Mesothelial cell of epicardium (in vitro differentiated cells): ENCODE data around the gene LDLRAD4. TPM values are rescaled to one million over a fixed set of nuclear protein-coding genes. Genes with fewer than 3 reads are reported as not detected.

Experiments used
- DNase-seq, 2 experiments: peaks; one replicate each; pipeline ENCODE4 v3.0.0; 2021; ENCODE audit warnings: low spot score in 2 of 2; ENCODE audit not compliant: unreplicated experiment in 2 of 2
- H3K27ac Mint-ChIP-seq: 2 replicates; pipeline ENCODE4 v1.8.0; 2021; ENCODE audit warnings: mixed read lengths
- H3K27me3 Mint-ChIP-seq: 2 replicates; pipeline ENCODE4 v1.8.0; 2021; ENCODE audit warnings: low read depth, mixed read lengths
- H3K36me3 Mint-ChIP-seq: 2 replicates; pipeline ENCODE4 v1.8.0; 2021; ENCODE audit warnings: mixed read lengths
- H3K4me1 Mint-ChIP-seq: 2 replicates; pipeline ENCODE4 v1.8.0; 2021; ENCODE audit warnings: mixed read lengths
- H3K4me3 Mint-ChIP-seq: 2 replicates; pipeline ENCODE4 v1.8.0; 2021; ENCODE audit warnings: mild to moderate bottlenecking, moderate library complexity, mixed read lengths
- H3K9me3 Mint-ChIP-seq: 2 replicates; pipeline ENCODE4 v1.8.0; 2021; ENCODE audit warnings: mixed read lengths
- CTCF ChIP-seq: fragments of 200-600 bp; sonication (generic); IDR thresholded peaks from one replicate; pipeline ENCODE4 v1.5.0; 2021; ENCODE audit warnings: antibody characterized with exemption; ENCODE audit not compliant: unreplicated experiment
- total RNA-seq: library from RNA; stranded (reverse); gene quantifications from 3 replicates; pipeline ENCODE4 v1.2.1, GENCODE V29; 2021

LDLRAD4 gene
- total RNA-seq, 1 donor from 2014 or later = 29.7 TPM

DNA sequence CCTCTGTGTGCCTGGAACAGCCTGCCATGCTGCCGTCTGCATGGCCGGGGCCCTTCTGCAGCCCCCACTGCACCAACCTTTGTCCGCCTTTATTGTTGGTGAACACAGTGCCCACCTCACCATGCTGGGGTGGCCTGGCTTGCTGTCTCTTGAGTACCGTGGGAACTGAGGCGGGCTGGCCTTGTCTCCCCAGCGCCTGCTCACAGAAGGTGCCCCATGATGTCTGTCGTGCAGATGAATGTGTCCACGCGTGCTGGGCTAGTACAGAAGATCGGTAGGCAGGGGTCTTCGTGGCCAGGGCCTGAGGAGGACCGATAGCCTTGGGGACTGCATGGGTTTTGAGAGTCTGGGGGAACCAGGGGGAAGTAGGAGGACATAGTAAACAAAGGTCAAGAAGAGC, 242.4 kb downstream of the LDLRAD4 start:
- DNase-seq = no peak

DNA sequence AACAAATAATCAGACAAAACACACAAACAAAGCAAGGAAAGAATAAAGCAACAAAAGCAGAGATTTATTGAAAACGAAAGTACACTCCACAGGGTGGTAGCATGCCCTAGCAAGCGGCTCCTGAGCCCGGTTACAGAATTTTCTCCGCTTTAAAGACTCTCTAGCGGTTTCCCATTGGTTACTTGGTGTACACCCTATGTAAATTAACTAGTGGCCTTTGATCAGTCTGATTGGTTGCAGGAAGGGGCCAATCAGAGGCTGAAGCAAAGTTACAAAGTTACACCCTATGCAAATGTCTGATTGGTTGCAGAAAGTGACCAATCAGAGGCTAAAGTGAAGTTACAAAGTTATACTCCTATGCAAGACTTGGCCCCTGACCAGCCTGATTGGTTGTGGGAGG, 242.9 kb downstream of the LDLRAD4 start:
- Mint-ChIP-seq H3K27me3 (no peaks in the 10 kb centered on the region), H3K9me3 (peaks cover 6% of the 10 kb centered on the region), H3K4me1 (no peaks in the 10 kb centered on the region), H3K36me3 (no peaks in the 10 kb centered on the region), H3K4me3 (no peak overlapping the region), H3K27ac (no peak overlapping the region)
- no peak for TF ChIP-seq CTCF
- no peak for DNase-seq

More for the DNA sequence above, 242.4 kb downstream of the LDLRAD4 start:
- no peaks in the 10 kb centered on the region for H3K27me3 Mint-ChIP-seq
- H3K27ac Mint-ChIP-seq = no peak overlapping the region
- H3K36me3 Mint-ChIP-seq = no peaks in the 10 kb centered on the region
- peaks cover 4% of the 10 kb centered on the region for H3K9me3 Mint-ChIP-seq
- no peak for TF ChIP-seq CTCF
- no peak overlapping the region for H3K4me3 Mint-ChIP-seq
- H3K4me1 Mint-ChIP-seq = no peaks in the 10 kb centered on the region

- H3K4me3 Mint-ChIP-seq = no peak overlapping the region
- peaks cover 11% of the 10 kb centered on the region for H3K9me3 Mint-ChIP-seq
- no peaks in the 10 kb centered on the region for H3K36me3 Mint-ChIP-seq
- H3K27ac Mint-ChIP-seq = no peak overlapping the region
- no peaks in the 10 kb centered on the region for H3K4me1 Mint-ChIP-seq
- DNase-seq = no peak
- H3K27me3 Mint-ChIP-seq = no peaks in the 10 kb centered on the region
- no peak for TF ChIP-seq CTCF
Measured at GRCh38 chr18:13461936-13462335, 243.4 kb downstream of the LDLRAD4 start.

DNA sequence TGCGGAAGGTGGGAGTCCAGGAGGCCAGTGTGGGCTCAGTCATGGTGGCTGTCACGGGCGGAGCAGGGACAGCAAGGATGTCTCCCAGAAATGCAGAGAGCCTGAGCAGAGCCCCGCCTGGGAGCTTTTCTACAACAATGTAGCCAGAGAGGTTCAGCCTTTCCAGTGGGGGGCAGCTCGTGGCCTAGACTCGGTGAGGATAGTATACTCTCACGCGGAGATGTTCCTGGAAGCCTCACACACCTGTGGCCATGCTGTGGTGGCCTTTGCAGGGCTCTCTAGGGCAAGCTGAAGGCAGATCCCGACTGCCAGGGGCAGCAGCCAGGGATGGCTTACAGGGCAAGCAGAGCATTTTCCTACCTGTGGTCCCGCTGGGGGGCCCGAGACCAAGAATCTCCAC, 244.1 kb downstream of the LDLRAD4 start:
- H3K4me3 Mint-ChIP-seq = no peak overlapping the region
- H3K27me3 Mint-ChIP-seq = no peaks in the 10 kb centered on the region
- no peak for TF ChIP-seq CTCF
- no peak for DNase-seq
- no peak overlapping the region for H3K27ac Mint-ChIP-seq
- no peaks in the 10 kb centered on the region for H3K4me1 Mint-ChIP-seq
- H3K9me3 Mint-ChIP-seq = peaks cover 18% of the 10 kb centered on the region
- H3K36me3 Mint-ChIP-seq = peaks cover 4% of the 10 kb centered on the region

GRCh38 chr18:13463526-13464210, 245.1 kb downstream of the LDLRAD4 start:
- Mint-ChIP-seq H3K36me3 (peaks cover 6% of the 10 kb centered on the region), H3K27me3 (no peaks in the 10 kb centered on the region), H3K9me3 (peaks cover 18% of the 10 kb centered on the region), H3K4me3 (no peak overlapping the region), H3K4me1 (no peaks in the 10 kb centered on the region), H3K27ac (no peak overlapping the region)
- no peak for DNase-seq
- TF ChIP-seq CTCF = no peak
